ENCODE data around the gene KL.

KL gene

GRCh38 chr13:33004511-33004910 lies 11.7 kb upstream of the KL start:
- DNase-seq (ENCODE audit: low spot score): no peak

- no peak for DNase-seq (ENCODE audit: low spot score)
Observed at GRCh38 chr13:33006134-33006533, 10.1 kb upstream of the KL start.

GRCh38 chr13:33006638-33007037 lies 9.6 kb upstream of the KL start:
- DNase-seq (ENCODE audit: low spot score): no peak

GRCh38 chr13:33007237-33007636 lies 9.0 kb upstream of the KL start:
- DNase-seq (ENCODE audit: low spot score): no peak

GRCh38 chr13:33007950-33008349 lies 8.3 kb upstream of the KL start:
- DNase-seq (ENCODE audit: low spot score): no peak

GRCh38 chr13:33008946-33009722 lies 7.1 kb upstream of the KL start:
- no peak for DNase-seq (ENCODE audit: low spot score)

- no peak for DNase-seq (ENCODE audit: low spot score)
Observed at GRCh38 chr13:33011828-33012470, 4.3 kb upstream of the KL start.

- DNase-seq (ENCODE audit: low spot score): no peak
Observed at GRCh38 chr13:33014291-33014690, 1.9 kb upstream of the KL start.

- DNase-seq (ENCODE audit: low spot score): no peak
Observed at GRCh38 chr13:33015241-33015668, 968 bp upstream of the KL start.

GRCh38 chr13:33015791-33016323 lies 366 bp upstream of the KL start:
- peak; percentile 26 for DNase-seq (ENCODE audit: low spot score)

- peak; percentile 77 for DNase-seq (ENCODE audit: low spot score)
Observed at GRCh38 chr13:33017323-33017929, 1.2 kb downstream of the KL start.

GRCh38 chr13:33018886-33019285 lies 2.7 kb downstream of the KL start:
- DNase-seq (ENCODE audit: low spot score): no peak

- no peak for DNase-seq (ENCODE audit: low spot score)
Observed at GRCh38 chr13:33022986-33023385, 6.8 kb downstream of the KL start.

- no peak for DNase-seq (ENCODE audit: low spot score)
Observed at GRCh38 chr13:33025220-33025744, 9.1 kb downstream of the KL start.

GRCh38 chr13:33026489-33027152 lies 10.4 kb downstream of the KL start:
- DNase-seq (ENCODE audit: low spot score): no peak

GRCh38 chr13:33028620-33029019 lies 12.4 kb downstream of the KL start:
- DNase-seq (ENCODE audit: low spot score): no peak

- no peak for DNase-seq (ENCODE audit: low spot score)
Observed at GRCh38 chr13:33031277-33031676, 15.1 kb downstream of the KL start.

- no peak for DNase-seq (ENCODE audit: low spot score)
Observed at GRCh38 chr13:33032037-33032625, 15.9 kb downstream of the KL start.

- DNase-seq (ENCODE audit: low spot score): no peak
Observed at GRCh38 chr13:33033051-33033812, 17.0 kb downstream of the KL start.

GRCh38 chr13:33033986-33034385 lies 17.8 kb downstream of the KL start:
- no peak for DNase-seq (ENCODE audit: low spot score)

GRCh38 chr13:33034882-33035520 lies 18.8 kb downstream of the KL start:
- DNase-seq (ENCODE audit: low spot score): no peak
